Liver (tissue), 9 donors: Measurements from ENCODE around the gene AMBRA1. TPM values are rescaled to one million over a fixed set of nuclear protein-coding genes. Genes with fewer than 3 reads are reported as not detected.

Source experiments
- DNase-seq: peaks from one replicate; pipeline ENCODE4 v3.0.0-alpha.2; 2017; ENCODE audit warnings: low spot score
- H3K27ac ChIP-seq, 2 donors: one replicate each; pipeline ENCODE4 v1.7.0; 2013; ENCODE audit warnings: inconsistent platforms in 2 of 2, low read length in 2 of 2, control low read depth in 1 of 2, low read depth in 1 of 2, mild to moderate bottlenecking in 1 of 2
- H3K27me3 ChIP-seq, 4 donors: one replicate each; pipeline versions ENCODE4 v1.6.1 to v1.7.0; 2013; ENCODE audit warnings: low read length in 3 of 4, inconsistent platforms in 1 of 4, mild to moderate bottlenecking in 1 of 4, moderate library complexity in 1 of 4; ENCODE audit not compliant: control insufficient read depth in 4 of 4, insufficient read depth in 4 of 4
- H3K36me3 ChIP-seq, 4 donors: one replicate each; pipeline versions ENCODE4 v1.6.1 to v1.7.0; 2013; ENCODE audit warnings: low read length in 3 of 4, mild to moderate bottlenecking in 3 of 4, low read depth in 1 of 4, moderate library complexity in 1 of 4; ENCODE audit not compliant: control insufficient read depth in 4 of 4, insufficient read depth in 3 of 4
- H3K4me1 ChIP-seq, 4 donors: one replicate each; pipeline versions ENCODE4 v1.6.1 to v1.7.0; 2013; ENCODE audit warnings: low read length in 3 of 4, mild to moderate bottlenecking in 3 of 4, moderate library complexity in 1 of 4; ENCODE audit not compliant: control insufficient read depth in 4 of 4, insufficient read depth in 4 of 4
- H3K4me3 ChIP-seq, 3 donors: one replicate each; pipeline versions ENCODE4 v1.6.1 to v1.7.0; 2013; ENCODE audit warnings: low read length in 3 of 3, control low read depth in 1 of 3, low read depth in 1 of 3, mild to moderate bottlenecking in 1 of 3
- H3K9ac ChIP-seq, 2 donors: one replicate each; pipeline ENCODE4 v1.7.0; 2013; ENCODE audit warnings: low read length in 2 of 2, mild to moderate bottlenecking in 2 of 2, moderate library complexity in 2 of 2, control low read depth in 1 of 2, low read depth in 1 of 2
- H3K9me3 ChIP-seq, 4 donors: one replicate each; pipeline versions ENCODE4 v1.6.1 to v1.7.0; 2013; ENCODE audit warnings: low read length in 3 of 4; ENCODE audit not compliant: control insufficient read depth in 4 of 4
- EGR1 ChIP-seq, 2 donors: IDR thresholded peaks; 2 replicates each; pipeline ENCODE4 v1.6.1; 2016 to 2018; ENCODE audit warnings: antibody characterized with exemption in 2 of 2, low read depth in 2 of 2
- FOXA1 ChIP-seq: IDR thresholded peaks from 2 replicates; pipeline ENCODE4 v1.6.1; 2016; ENCODE audit warnings: antibody characterized with exemption
- FOXA2 ChIP-seq: IDR thresholded peaks from 2 replicates; pipeline ENCODE4 v1.6.1; 2016; ENCODE audit warnings: antibody characterized with exemption
- GABPA ChIP-seq, 2 donors: IDR thresholded peaks in 1 of 2; conservative IDR thresholded peaks in 1 of 2; 2 replicates each; pipeline ENCODE4 v1.6.1; 2016; ENCODE audit warnings: antibody characterized with exemption in 2 of 2, mild to moderate bottlenecking in 1 of 2, moderate library complexity in 1 of 2
- JUND ChIP-seq, 2 donors: IDR thresholded peaks; 2 replicates each; pipeline ENCODE4 v1.6.1; 2016; ENCODE audit warnings: antibody characterized with exemption in 2 of 2
- NR2F2 ChIP-seq: IDR thresholded peaks from 2 replicates; pipeline ENCODE4 v1.6.1; 2016; ENCODE audit warnings: antibody characterized with exemption
- RAD21 ChIP-seq, 2 donors: IDR thresholded peaks; 2 replicates each; pipeline ENCODE4 v1.6.1; 2016; ENCODE audit warnings: antibody characterized with exemption in 2 of 2, mild to moderate bottlenecking in 2 of 2
- RXRA ChIP-seq, 2 donors: IDR thresholded peaks; 2 replicates each; pipeline ENCODE4 v1.6.1; 2017 to 2018; ENCODE audit warnings: antibody characterized with exemption in 2 of 2, mild to moderate bottlenecking in 1 of 2
- SP1 ChIP-seq: IDR thresholded peaks from 2 replicates; pipeline ENCODE4 v1.6.1; 2018; ENCODE audit warnings: antibody characterized with exemption, mild to moderate bottlenecking
- WGBS: extraction: QIAGEN DNeasy Blood & Tissue Kit; methylation state at CpG from one replicate; pipeline ENCODE4 v1.1.7; 2013; 5-methylcytosine and 5-hydroxymethylcytosine counted together
- polyA plus RNA-seq, 2 donors: library from polyadenylated mRNA; stranded (reverse) in 1 of 2; unstranded in 1 of 2; fragments of 200-250 nt in 1 of 2; fragments of >200 nt in 1 of 2; fragmentation: Nextera tagmentation in 1 of 2; extraction: Ambion mirVana in 1 of 2; gene quantifications; one replicate each; pipeline versions ENCODE4 v1.2.1 to v1.2.3, GENCODE V29; 2013 to 2015
- total RNA-seq, 2 donors: library from RNA; depleted of rRNA; stranded (reverse); fragments of >200 nt; gene quantifications; one replicate each; pipeline ENCODE4 v1.2.3, GENCODE V29; 2014
- TF ChIP-seq, protein P1 (sequence below): IDR thresholded peaks from 2 replicates; pipeline ENCODE4 v1.6.1; 2016; ENCODE audit warnings: antibody characterized with exemption
- TF ChIP-seq, protein P2 (sequence below): fragments of 150-350 bp; IDR thresholded peaks from 2 replicates; pipeline ENCODE4 v1.5.1; 2017; ENCODE audit warnings: improper control_type of control experiment, low read depth, low read length; ENCODE audit not compliant: missing input control
- TF ChIP-seq, protein P3 (sequence below): IDR thresholded peaks from 2 replicates; pipeline ENCODE4 v1.6.1; 2016; ENCODE audit warnings: antibody characterized with exemption
- donor health status: healthy.
- donor health status: healthy.
- donor health status: healthy.
- donor health status: healthy.
- donor health status: healthy.

AMBRA1 gene
- total and polyA plus RNA-seq, 4 donors, result 3.7 to 25.7 (median 15.1) TPM

DNA sequence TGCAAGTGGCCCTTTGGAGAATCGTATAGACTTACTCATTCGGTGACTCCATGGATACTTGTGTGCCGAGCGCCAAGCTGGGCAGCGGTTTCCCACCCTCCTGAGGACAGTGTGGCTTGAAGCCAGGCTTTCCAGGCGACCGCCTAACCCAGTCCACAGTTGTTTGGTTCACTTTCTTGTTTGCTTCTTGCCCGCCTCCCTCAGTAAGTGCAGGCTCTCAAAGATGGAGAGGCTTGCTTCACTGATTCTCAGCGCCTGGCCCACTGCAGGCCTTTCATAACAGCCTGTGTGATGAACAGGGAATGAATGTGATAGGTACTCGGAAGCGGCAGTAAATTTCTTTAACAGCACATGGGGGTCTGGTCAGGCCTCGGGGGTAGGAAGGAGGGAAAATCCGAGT lies 223.6 kb downstream of the AMBRA1 start:
- H3K27ac ChIP-seq, result no peak overlapping the region
- no peak for DNase-seq
- peaks cover 3 to 35% (median 11%) of the 10 kb centered on the region in 4 donors for H3K36me3 ChIP-seq
- no peaks in the 10 kb centered on the region for H3K9me3 ChIP-seq
- peaks cover 0 to 4% (median 0%) of the 10 kb centered on the region in 4 donors for H3K4me1 ChIP-seq
- no peak overlapping the region for H3K4me3 ChIP-seq
- TF ChIP-seq, protein P1, sequence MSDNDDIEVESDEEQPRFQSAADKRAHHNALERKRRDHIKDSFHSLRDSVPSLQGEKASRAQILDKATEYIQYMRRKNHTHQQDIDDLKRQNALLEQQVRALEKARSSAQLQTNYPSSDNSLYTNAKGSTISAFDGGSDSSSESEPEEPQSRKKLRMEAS, result no peak
- 93% methylated on average over 13 of the region's 13 CpGs for WGBS
- no peaks in the 10 kb centered on the region for H3K27me3 ChIP-seq
- H3K9ac ChIP-seq, result no peak overlapping the region

DNA sequence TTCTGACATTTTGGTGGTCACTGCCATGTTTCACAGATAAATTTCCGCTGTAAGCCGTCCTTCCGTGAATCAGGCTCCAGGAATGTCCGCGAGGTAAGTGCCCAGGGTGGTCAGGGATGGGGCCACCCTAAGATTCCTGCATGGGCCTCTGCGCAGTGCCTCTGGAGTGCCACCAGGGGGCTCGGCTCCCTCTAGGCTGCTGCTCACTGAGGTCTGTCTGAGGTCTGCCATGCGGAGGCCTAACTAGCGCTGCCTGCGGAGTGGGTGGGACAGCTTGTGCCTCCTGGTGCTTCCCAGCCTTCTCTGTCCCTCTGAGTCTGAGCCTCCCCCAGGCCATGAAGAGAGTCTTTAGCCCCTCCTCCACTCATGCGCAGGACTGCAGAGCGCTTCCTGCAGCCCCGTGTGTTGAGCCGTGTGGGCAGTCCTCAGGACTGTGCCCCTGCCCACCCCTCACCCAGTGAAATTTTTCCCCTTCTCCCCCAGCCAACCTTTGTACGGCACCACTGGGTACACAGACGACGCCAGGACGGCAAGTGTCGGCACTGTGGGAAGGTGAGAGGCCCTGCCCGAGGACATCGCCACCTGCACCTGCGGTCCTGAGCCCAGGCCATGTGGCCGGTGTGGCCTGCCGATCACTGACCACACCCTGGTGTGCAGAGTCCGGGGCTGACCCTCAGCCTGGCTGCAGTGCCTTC lies 224.2 kb downstream of the AMBRA1 start:
- H3K27me3 ChIP-seq, result no peaks in the 10 kb centered on the region
- no peak overlapping the region for H3K27ac ChIP-seq
- no peaks in the 10 kb centered on the region for H3K9me3 ChIP-seq
- peaks cover 0 to 28% (median 10%) of the 10 kb centered on the region in 4 donors for H3K36me3 ChIP-seq
- WGBS, result 81% methylated on average over 25 of the region's 25 CpGs
- no peak overlapping the region for H3K4me3 ChIP-seq
- no peak overlapping the region for H3K9ac ChIP-seq
- no peak for DNase-seq
- H3K4me1 ChIP-seq, result peaks cover 0 to 4% (median 0%) of the 10 kb centered on the region in 4 donors
- TF ChIP-seq RXRA (IDR thresholded peaks at IDR 0.05) (no peak), RAD21 (IDR thresholded peaks at IDR 0.05) (peak in 1 of 2 donors; percentile 73)
- TF ChIP-seq, protein P2, sequence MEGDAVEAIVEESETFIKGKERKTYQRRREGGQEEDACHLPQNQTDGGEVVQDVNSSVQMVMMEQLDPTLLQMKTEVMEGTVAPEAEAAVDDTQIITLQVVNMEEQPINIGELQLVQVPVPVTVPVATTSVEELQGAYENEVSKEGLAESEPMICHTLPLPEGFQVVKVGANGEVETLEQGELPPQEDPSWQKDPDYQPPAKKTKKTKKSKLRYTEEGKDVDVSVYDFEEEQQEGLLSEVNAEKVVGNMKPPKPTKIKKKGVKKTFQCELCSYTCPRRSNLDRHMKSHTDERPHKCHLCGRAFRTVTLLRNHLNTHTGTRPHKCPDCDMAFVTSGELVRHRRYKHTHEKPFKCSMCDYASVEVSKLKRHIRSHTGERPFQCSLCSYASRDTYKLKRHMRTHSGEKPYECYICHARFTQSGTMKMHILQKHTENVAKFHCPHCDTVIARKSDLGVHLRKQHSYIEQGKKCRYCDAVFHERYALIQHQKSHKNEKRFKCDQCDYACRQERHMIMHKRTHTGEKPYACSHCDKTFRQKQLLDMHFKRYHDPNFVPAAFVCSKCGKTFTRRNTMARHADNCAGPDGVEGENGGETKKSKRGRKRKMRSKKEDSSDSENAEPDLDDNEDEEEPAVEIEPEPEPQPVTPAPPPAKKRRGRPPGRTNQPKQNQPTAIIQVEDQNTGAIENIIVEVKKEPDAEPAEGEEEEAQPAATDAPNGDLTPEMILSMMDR, result peak; percentile 72

DNA sequence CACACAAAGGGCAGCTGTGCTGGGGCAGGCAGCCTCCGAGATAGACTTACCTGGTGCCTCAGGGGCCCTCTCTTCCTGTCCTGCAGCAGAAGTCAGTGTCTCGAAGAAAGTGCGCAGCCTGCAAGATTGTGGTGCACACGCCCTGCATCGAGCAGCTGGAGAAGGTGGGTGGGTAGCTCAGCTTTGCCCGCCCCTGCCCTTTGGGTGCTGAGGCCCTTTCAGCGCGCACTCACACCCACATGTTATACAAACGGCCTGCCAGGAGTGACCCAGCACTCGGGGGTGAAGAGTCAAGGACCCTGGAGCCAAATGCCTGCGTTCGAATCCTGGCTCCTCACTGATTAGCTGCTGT lies 225.9 kb downstream of the AMBRA1 start:
- 71% methylated on average over 12 of the region's 12 CpGs for WGBS
- peaks cover 0 to 10% (median 3%) of the 10 kb centered on the region in 4 donors for H3K4me1 ChIP-seq
- H3K9me3 ChIP-seq, result no peaks in the 10 kb centered on the region
- H3K27ac ChIP-seq, result no peak overlapping the region
- TF ChIP-seq, protein P3, sequence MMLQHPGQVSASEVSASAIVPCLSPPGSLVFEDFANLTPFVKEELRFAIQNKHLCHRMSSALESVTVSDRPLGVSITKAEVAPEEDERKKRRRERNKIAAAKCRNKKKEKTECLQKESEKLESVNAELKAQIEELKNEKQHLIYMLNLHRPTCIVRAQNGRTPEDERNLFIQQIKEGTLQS, result no peak
- TF ChIP-seq JUND (IDR thresholded peaks at IDR 0.05) (no peak), NR2F2 (no peak), RXRA (IDR thresholded peaks at IDR 0.05) (no peak), SP1 (no peak), EGR1 (IDR thresholded peaks at IDR 0.05; ENCODE audit: low read depth in 2 of 2) (no peak), GABPA (IDR thresholded peaks at IDR 0.05 in 1 of 2, conservative IDR thresholded peaks at IDR 0.05 in 1 of 2) (no peak), FOXA1 (no peak), RAD21 (IDR thresholded peaks at IDR 0.05) (no peak), FOXA2 (no peak)
- TF ChIP-seq, protein P2, result no peak
- no peaks in the 10 kb centered on the region for H3K27me3 ChIP-seq
- DNase-seq, result no peak
- peaks cover 0 to 21% (median 7%) of the 10 kb centered on the region in 4 donors for H3K36me3 ChIP-seq
- H3K9ac ChIP-seq, result no peak overlapping the region
- no peak overlapping the region for H3K4me3 ChIP-seq
